Breast epithelium (tissue), 3 donors: ENCODE measurements around the gene MPP4.

Source experiments
- POLR2AphosphoS5 ChIP-seq, 3 donors: sonication (generic); formaldehyde crosslinking; IDR thresholded peaks; one replicate each; pipeline ENCODE4 v1.6.1; 2017; ENCODE audit warnings: antibody characterized with exemption in 3 of 3
- TF ChIP-seq, protein P1 (sequence below), 3 donors: fragments of 450-650 bp; IDR thresholded peaks; one replicate each; pipeline ENCODE4 v1.5.1; 2016 to 2017; ENCODE audit warnings: antibody characterized with exemption in 3 of 3, mild to moderate bottlenecking in 3 of 3, moderate library complexity in 3 of 3

DNA sequence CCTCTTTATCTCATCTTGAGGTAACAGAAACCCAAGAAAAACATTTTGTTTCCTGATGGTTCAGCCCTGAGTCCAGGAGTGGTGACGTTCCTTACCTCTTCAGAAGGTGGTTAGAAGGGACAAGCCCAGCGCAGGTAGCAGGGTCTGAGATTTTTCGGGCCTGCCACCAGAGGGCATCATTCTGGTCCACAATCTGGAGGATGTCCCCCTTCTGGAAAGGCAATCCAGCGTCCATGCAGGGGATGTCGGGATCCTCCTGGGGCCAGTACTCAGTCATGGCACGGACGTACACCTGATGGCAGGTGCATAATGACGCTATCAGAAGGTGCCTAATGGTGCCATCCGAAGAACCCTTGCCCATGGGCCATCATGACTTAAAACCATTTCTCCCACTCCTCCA is 17.7 kb downstream of the MPP4 start:
- TF ChIP-seq, protein P1, sequence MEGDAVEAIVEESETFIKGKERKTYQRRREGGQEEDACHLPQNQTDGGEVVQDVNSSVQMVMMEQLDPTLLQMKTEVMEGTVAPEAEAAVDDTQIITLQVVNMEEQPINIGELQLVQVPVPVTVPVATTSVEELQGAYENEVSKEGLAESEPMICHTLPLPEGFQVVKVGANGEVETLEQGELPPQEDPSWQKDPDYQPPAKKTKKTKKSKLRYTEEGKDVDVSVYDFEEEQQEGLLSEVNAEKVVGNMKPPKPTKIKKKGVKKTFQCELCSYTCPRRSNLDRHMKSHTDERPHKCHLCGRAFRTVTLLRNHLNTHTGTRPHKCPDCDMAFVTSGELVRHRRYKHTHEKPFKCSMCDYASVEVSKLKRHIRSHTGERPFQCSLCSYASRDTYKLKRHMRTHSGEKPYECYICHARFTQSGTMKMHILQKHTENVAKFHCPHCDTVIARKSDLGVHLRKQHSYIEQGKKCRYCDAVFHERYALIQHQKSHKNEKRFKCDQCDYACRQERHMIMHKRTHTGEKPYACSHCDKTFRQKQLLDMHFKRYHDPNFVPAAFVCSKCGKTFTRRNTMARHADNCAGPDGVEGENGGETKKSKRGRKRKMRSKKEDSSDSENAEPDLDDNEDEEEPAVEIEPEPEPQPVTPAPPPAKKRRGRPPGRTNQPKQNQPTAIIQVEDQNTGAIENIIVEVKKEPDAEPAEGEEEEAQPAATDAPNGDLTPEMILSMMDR (IDR thresholded peaks at IDR 0.05), result no peak
- no peak for TF ChIP-seq POLR2AphosphoS5 (IDR thresholded peaks at IDR 0.05)
